IMR-90 (cell line): ENCODE data around the gene TPP1. TPM values are rescaled to one million over a fixed set of nuclear protein-coding genes. Genes with fewer than 3 reads are reported as not detected.

Source experiments
- ATAC-seq: fragments of 200-7000 bp; cut with Tn5 transposase; 2 replicates; pipeline ENCODE4 v1.9.1; 2020; ENCODE audit warnings: low read depth, mild to moderate bottlenecking, moderate library complexity
- BruUV-seq: library from RNA; stranded (reverse); fragments of 400-500 nt; replicated peaks from 2 replicates; lab custom pipeline; 2021; lab: Mats Ljungman, UMichigan
- CTCF ChIA-PET: fragments of 300-600 bp; formaldehyde crosslinking; extraction: SDS; loops from one replicate; lab custom pipeline; 2021; ENCODE audit warnings: antibody characterized with exemption; lab: Yijun Ruan, JAX
- POLR2A ChIA-PET: fragments of 300-600 bp; sonication (Branson Sonifier 250); formaldehyde crosslinking; loops from one replicate; lab custom pipeline; 2022; ENCODE audit warnings: antibody characterized with exemption; ENCODE audit not compliant: unreplicated experiment; lab: Charles Lee
- DNase-seq: peaks from one replicate; pipeline ENCODE4 v3.0.0; 2013
- H2AFZ ChIP-seq: replicated peaks from 2 replicates; pipeline ENCODE3; 2013; ENCODE audit warnings: low read length, mild to moderate bottlenecking; ENCODE audit not compliant: poor library complexity
- H2AK5ac ChIP-seq: 2 replicates; pipeline ENCODE4 v1.6.1; 2013; ENCODE audit warnings: low read depth, low read length, inconsistent platforms
- H2AK9ac ChIP-seq: replicated peaks from 2 replicates; pipeline ENCODE3; 2013; ENCODE audit warnings: mild to moderate bottlenecking, low read depth, low read length, moderate library complexity; ENCODE audit not compliant: poor library complexity
- H2BK120ac ChIP-seq: 2 replicates; pipeline ENCODE4 v1.6.1; 2013; ENCODE audit warnings: low read depth, low read length, inconsistent platforms
- H2BK15ac ChIP-seq: 3 replicates; pipeline ENCODE4 v1.6.1; 2013; ENCODE audit warnings: low read depth, low read length, inconsistent platforms
- H2BK20ac ChIP-seq: 2 replicates; pipeline ENCODE4 v1.6.1; 2013; ENCODE audit warnings: low read depth, mild to moderate bottlenecking, inconsistent platforms, low read length, moderate library complexity
- H2BK5ac ChIP-seq: 2 replicates; pipeline ENCODE4 v1.6.1; 2013; ENCODE audit warnings: mild to moderate bottlenecking, low read depth, low read length, inconsistent platforms; ENCODE audit not compliant: poor library complexity, severe bottlenecking
- H3K14ac ChIP-seq: replicated peaks from 2 replicates; pipeline ENCODE4 v1.6.1; 2013; ENCODE audit warnings: low read depth, low read length, inconsistent platforms
- H3K18ac ChIP-seq: 2 replicates; pipeline ENCODE4 v1.6.1; 2013; ENCODE audit warnings: low read depth, low read length, control low read depth
- H3K23ac ChIP-seq: 2 replicates; pipeline ENCODE4 v1.6.1; 2013; ENCODE audit warnings: low read depth, low read length, inconsistent platforms
- H3K27ac ChIP-seq: 2 replicates; pipeline ENCODE4 v1.5.1; 2013; ENCODE audit warnings: mild to moderate bottlenecking, control low read depth, low read length; ENCODE audit not compliant: insufficient read depth
- H3K27me3 ChIP-seq: 2 replicates; pipeline ENCODE4 v1.6.1; 2013; ENCODE audit warnings: low read length; ENCODE audit not compliant: control insufficient read depth, insufficient read depth
- H3K36me3 ChIP-seq: 2 replicates; pipeline ENCODE4 v1.6.1; 2013; ENCODE audit warnings: low read length, mixed read lengths; ENCODE audit not compliant: control insufficient read depth, insufficient read depth
- H3K4ac ChIP-seq: 2 replicates; pipeline ENCODE4 v1.6.1; 2013; ENCODE audit warnings: low read depth, low read length, inconsistent platforms
- H3K4me1 ChIP-seq: 2 replicates; pipeline ENCODE4 v1.6.1; 2013; ENCODE audit warnings: low read length, mixed read lengths; ENCODE audit not compliant: control insufficient read depth, insufficient read depth
- H3K4me2 ChIP-seq: 2 replicates; pipeline ENCODE4 v1.6.1; 2013; ENCODE audit warnings: low read depth, mild to moderate bottlenecking, control low read depth, low read length, moderate library complexity
- H3K4me3 ChIP-seq: 2 replicates; pipeline ENCODE4 v1.5.1; 2013; ENCODE audit warnings: low read depth, mild to moderate bottlenecking, control low read depth, low read length, moderate library complexity; ENCODE audit not compliant: insufficient read depth
- H3K56ac ChIP-seq: 2 replicates; pipeline ENCODE4 v1.6.1; 2013; ENCODE audit warnings: low read length, inconsistent platforms; ENCODE audit not compliant: insufficient read depth; ENCODE audit errors: extremely low read depth
- H3K79me1 ChIP-seq, 2 experiments: 2 replicates each; pipeline ENCODE4 v1.6.1; 2013; ENCODE audit warnings: low read length in 2 of 2, inconsistent platforms in 1 of 2, low read depth in 1 of 2
- H3K9ac ChIP-seq: 2 replicates; pipeline ENCODE4 v1.6.1; 2013; ENCODE audit warnings: low read depth, low read length, control low read depth
- H3K9me1 ChIP-seq: 2 replicates; pipeline ENCODE4 v1.6.1; 2013; ENCODE audit warnings: low read length, inconsistent platforms; ENCODE audit not compliant: insufficient read depth
- H3K9me3 ChIP-seq: 2 replicates; pipeline ENCODE4 v1.6.1; 2013; ENCODE audit warnings: low read length; ENCODE audit not compliant: control insufficient read depth, insufficient read depth
- H4K20me1 ChIP-seq: 2 replicates; pipeline ENCODE4 v1.6.1; 2013; ENCODE audit warnings: low read length, inconsistent platforms; ENCODE audit not compliant: insufficient read depth
- H4K5ac ChIP-seq: 2 replicates; pipeline ENCODE4 v1.6.1; 2013; ENCODE audit warnings: mild to moderate bottlenecking, low read depth, low read length, control low read depth
- H4K8ac ChIP-seq, 2 experiments: 2 replicates each; pipeline ENCODE4 v1.6.1; 2013; ENCODE audit warnings: low read depth in 2 of 2, low read length in 2 of 2, control low read depth in 1 of 2, inconsistent platforms in 1 of 2
- H4K91ac ChIP-seq: 2 replicates; pipeline ENCODE4 v1.6.1; 2013; ENCODE audit warnings: low read depth, low read length, inconsistent platforms; ENCODE audit not compliant: insufficient read depth
- BHLHE40 ChIP-seq: fragments of 150-350 bp; IDR thresholded peaks from 2 replicates; pipeline ENCODE4 v1.6.1; 2016; ENCODE audit warnings: mild to moderate bottlenecking, low read depth, low read length
- CEBPB ChIP-seq: IDR thresholded peaks from 2 replicates; pipeline ENCODE4 v1.6.1; 2012; ENCODE audit warnings: low read depth, low read length, improper control_type of control experiment
- MAZ ChIP-seq: IDR thresholded peaks from 2 replicates; pipeline ENCODE4 v1.6.1; 2012; ENCODE audit warnings: low read depth, mild to moderate bottlenecking, low read length, improper control_type of control experiment, moderate library complexity, borderline replicate concordance
- MXI1 ChIP-seq: IDR thresholded peaks from 2 replicates; pipeline ENCODE4 v1.6.1; 2012; ENCODE audit warnings: low read depth, mild to moderate bottlenecking, low read length, moderate library complexity, borderline replicate concordance
- NFE2L2 ChIP-seq: fragments of 150-350 bp; IDR thresholded peaks from 2 replicates; pipeline ENCODE4 v1.6.1; 2016; ENCODE audit warnings: low read depth, mild to moderate bottlenecking, low read length
- POLR2A ChIP-seq: IDR thresholded peaks from 2 replicates; pipeline ENCODE4 v1.6.1; 2012; ENCODE audit warnings: mild to moderate bottlenecking, low read depth, low read length
- RCOR1 ChIP-seq: IDR thresholded peaks from 2 replicates; pipeline ENCODE4 v1.6.1; 2012; ENCODE audit warnings: mild to moderate bottlenecking, low read length, improper control_type of control experiment; ENCODE audit not compliant: insufficient replicate concordance
- SMC3 ChIP-seq: fragments of 150-350 bp; IDR thresholded peaks from 2 replicates; pipeline ENCODE4 v1.6.1; 2016; ENCODE audit warnings: low read depth, mild to moderate bottlenecking, antibody characterized with exemption, low read length, moderate library complexity
- WGBS, 2 experiments: methylation state at CpG; one replicate each; pipeline versions ENCODE4 v1.1.5 to v1.1.7; 2013; ENCODE audit warnings: missing lambda C conversion rate in 2 of 2; ENCODE audit not compliant: insufficient read length in 1 of 2; ENCODE audit errors: extremely low coverage in 2 of 2; 5-methylcytosine and 5-hydroxymethylcytosine counted together
- dilution Hi-C: fragments of 300-500 bp; cut with HindIII; formaldehyde crosslinking; loops from one replicate; pipeline ENCODE4 v1.14.3; 2018; ENCODE audit warnings: low sequenced_read_pairs; ENCODE audit not compliant: unreplicated experiment
- in situ Hi-C: fragments of 300-500 bp; cut with MboI; formaldehyde crosslinking; loops from 3 replicates; pipeline ENCODE4 v1.14.3; 2019; ENCODE audit warnings: low sequenced_read_pairs, inconsistent platforms, mixed read lengths
- intact Hi-C: fragments of 100-400 bp; cut with micrococcal nuclease; formaldehyde crosslinking; loops from 2 replicates; pipeline ENCODE4 v1.10.0; 2022
- polyA plus RNA-seq, 3 experiments: library from polyadenylated mRNA; depleted of rRNA; stranded (reverse); fragments of >200 nt; gene quantifications; 2 replicates each; pipeline ENCODE4 v1.2.3, GENCODE V29; 2012; ENCODE audit warnings: low replicate concordance in 1 of 3
- total RNA-seq: library from RNA; depleted of rRNA; stranded (reverse); fragments of >200 nt; gene quantifications from 2 replicates; pipeline ENCODE4 v1.2.3, GENCODE V29; 2012

TPP1 gene
- total and polyA plus RNA-seq, 2 of the 4 experiments (the other 2 are of a cell fraction): 33.5 to 108 TPM

DNA sequence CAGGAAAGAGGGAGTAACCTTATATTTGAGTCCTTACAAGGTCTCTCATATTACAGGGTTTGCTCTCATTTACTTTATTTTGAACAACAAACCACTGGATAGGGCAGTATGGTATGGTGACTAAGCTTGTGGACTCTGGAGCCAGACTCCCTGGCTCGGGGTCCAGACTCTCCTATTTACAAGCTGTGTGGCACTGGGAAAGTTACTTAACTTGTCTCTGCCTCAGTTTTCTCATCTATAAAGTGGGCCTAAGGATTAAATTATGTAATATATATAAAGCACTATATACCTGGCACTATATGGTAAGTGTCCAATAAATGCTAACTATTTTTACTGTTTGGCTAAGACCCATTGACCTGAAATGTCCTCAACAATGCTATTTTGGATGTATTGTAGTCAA lies 38.1 kb upstream of the TPP1 start:
- no peak overlapping the region for H3K4me3 ChIP-seq
- no peak overlapping the region for H4K8ac ChIP-seq
- no peak overlapping the region for H3K23ac ChIP-seq
- dilution Hi-C loops: no loop called here
- no TSS peak for BruUV-seq
- H3K9me3 ChIP-seq: no peaks in the 10 kb centered on the region
- no peak overlapping the region for H4K91ac ChIP-seq
- H2AFZ ChIP-seq: no peak overlapping the region
- H2AK9ac ChIP-seq: no peak overlapping the region
- H3K36me3 ChIP-seq: no peaks in the 10 kb centered on the region
- H2BK15ac ChIP-seq: no peak overlapping the region
- no peak overlapping the region for H2BK20ac ChIP-seq
- TF ChIP-seq POLR2A (no peak), SMC3 (no peak), MAZ (no peak), MXI1 (no peak), BHLHE40 (no peak), CEBPB (no peak), RCOR1 (peak; percentile 70), NFE2L2 (no peak)
- ChIA-PET POLR2A (no interaction called here), CTCF (no interaction called here)
- H4K20me1 ChIP-seq: 0 out of 2 replicates have a peak, but pooled peaks cover 3% of the 10 kb centered on the region
- H2BK5ac ChIP-seq: no peak overlapping the region
- no peak overlapping the region for H2BK120ac ChIP-seq
- in situ Hi-C loops: no loop called here
- H3K18ac ChIP-seq: no peak overlapping the region
- H3K14ac ChIP-seq: no peak overlapping the region
- intact Hi-C loops: no loop called here
- peaks cover 3 to 17% of the 10 kb centered on the region in 2 experiments; a peak in 2 of 4 replicates for H3K79me1 ChIP-seq
- no peak overlapping the region for H3K4ac ChIP-seq
- H3K27me3 ChIP-seq: peaks cover 15% of the 10 kb centered on the region
- WGBS, 2 experiments: no CpG with 5 or more reads among the region's 1 CpG
- H4K5ac ChIP-seq: no peak overlapping the region
- H3K4me1 ChIP-seq: peaks cover 5% of the 10 kb centered on the region
- peaks cover 16% of the 10 kb centered on the region for H3K9me1 ChIP-seq
- no peak overlapping the region for H2AK5ac ChIP-seq
- ATAC-seq: no peak; the same call in 1 of the 2 replicates
- no peak overlapping the region for H3K9ac ChIP-seq
- DNase-seq: peak; percentile 28
- H3K4me2 ChIP-seq: no peak overlapping the region
- no peak overlapping the region for H3K56ac ChIP-seq
- no peak overlapping the region for H3K27ac ChIP-seq
